GM19351 (cell line): ENCODE measurements around the gene SPDYE18.
"Not testable (repeated sequence)": the region's sequence is repeated elsewhere in the genome, so short reads cannot be mapped to it uniquely, and the experiment has no call there.

Experiments
- ATAC-seq: cut with Tn5 transposase; IDR thresholded peaks from one replicate; pipeline ENCODE4 v1.9.1; 2021; ENCODE audit warnings: mild to moderate bottlenecking, moderate library complexity; ENCODE audit not compliant: unreplicated experiment

SPDYE18 gene

GRCh38 chr7:77062557-77062956, at the start of gene SPDYE18:
Gene SPDYE18, minus strand, starts transcription at chr7:77062558. Its CDS starts 2,046 bp downstream, at chr7:77060512.
- not testable (repeated sequence) for ATAC-seq

GRCh38 chr7:77108362-77108761, 46.0 kb upstream of the SPDYE18 start:
- ATAC-seq = not testable (repeated sequence)

- ATAC-seq = not testable (repeated sequence)
These were observed 45.3 kb upstream of the SPDYE18 start for GRCh38 chr7:77107659-77108058.

- ATAC-seq = not testable (repeated sequence)
These were observed 43.5 kb upstream of the SPDYE18 start for GRCh38 chr7:77105904-77106303.

GRCh38 chr7:77102671-77103070, 40.3 kb upstream of the SPDYE18 start:
- not testable (repeated sequence) for ATAC-seq

GRCh38 chr7:77101187-77101586, 38.8 kb upstream of the SPDYE18 start:
- not testable (repeated sequence) for ATAC-seq

- ATAC-seq = not testable (repeated sequence)
These were observed 38.1 kb upstream of the SPDYE18 start for GRCh38 chr7:77100501-77100900.

GRCh38 chr7:77092301-77092700, 29.9 kb upstream of the SPDYE18 start:
- not testable (repeated sequence) for ATAC-seq

GRCh38 chr7:77082192-77082591, 19.8 kb upstream of the SPDYE18 start:
- ATAC-seq = not testable (repeated sequence)

GRCh38 chr7:77080236-77080635, 17.9 kb upstream of the SPDYE18 start:
- ATAC-seq = not testable (repeated sequence)

- not testable (repeated sequence) for ATAC-seq
These were observed 17.3 kb upstream of the SPDYE18 start for GRCh38 chr7:77079624-77080023.

- not testable (repeated sequence) for ATAC-seq
These were observed 16.8 kb upstream of the SPDYE18 start for GRCh38 chr7:77079112-77079511.

- ATAC-seq = not testable (repeated sequence)
These were observed 14.7 kb upstream of the SPDYE18 start for GRCh38 chr7:77077060-77077459.

GRCh38 chr7:77074786-77075396, 12.5 kb upstream of the SPDYE18 start:
- not testable (repeated sequence) for ATAC-seq

GRCh38 chr7:77071108-77071507, 8.8 kb upstream of the SPDYE18 start:
- not testable (repeated sequence) for ATAC-seq

GRCh38 chr7:77065869-77066268, 3.5 kb upstream of the SPDYE18 start:
- not testable (repeated sequence) for ATAC-seq

- not testable (repeated sequence) for ATAC-seq
These were observed 1.4 kb upstream of the SPDYE18 start for GRCh38 chr7:77063732-77064131.

GRCh38 chr7:77032261-77032660, 30.1 kb downstream of the SPDYE18 start, which contains the start of gene SPDYE17:
Gene SPDYE17, minus strand, starts transcription at chr7:77032361. Its CDS starts 1,791 bp downstream, at chr7:77030570.
- ATAC-seq = not testable (repeated sequence)

GRCh38 chr7:77026349-77026748, 36.0 kb downstream of the SPDYE18 start:
- ATAC-seq = not testable (repeated sequence)

GRCh38 chr7:77010074-77010680, 52.2 kb downstream of the SPDYE18 start:
- not testable (repeated sequence) for ATAC-seq

GRCh38 chr7:77008000-77008399, 54.4 kb downstream of the SPDYE18 start:
- not testable (repeated sequence) for ATAC-seq
